Endodermal cell (in vitro differentiated cells): ENCODE data around the gene KBTBD12. TPM values are rescaled to one million over a fixed set of nuclear protein-coding genes. Genes with fewer than 3 reads are reported as not detected.

Source experiments
- DNase-seq: peaks from one replicate; pipeline ENCODE4 v3.0.0-alpha.2; 2017
- H3K27ac ChIP-seq: 2 replicates; pipeline ENCODE4 v1.5.1; 2013; ENCODE audit warnings: mild to moderate bottlenecking, low read depth, low read length, moderate library complexity
- H3K27me3 ChIP-seq: 2 replicates; pipeline ENCODE4 v1.6.1; 2013; ENCODE audit warnings: mild to moderate bottlenecking, low read length, moderate library complexity; ENCODE audit not compliant: insufficient read depth, control insufficient read depth, poor library complexity, severe bottlenecking
- H3K36me3 ChIP-seq: 2 replicates; pipeline ENCODE4 v1.7.0; 2013; ENCODE audit warnings: mild to moderate bottlenecking, low read length, moderate library complexity; ENCODE audit not compliant: control insufficient read depth, insufficient read depth
- H3K4me1 ChIP-seq: one replicate; pipeline ENCODE4 v1.7.0; 2013; ENCODE audit warnings: low read length; ENCODE audit not compliant: control insufficient read depth, insufficient read depth
- H3K4me3 ChIP-seq: 2 replicates; pipeline ENCODE4 v1.5.1; 2013; ENCODE audit warnings: mild to moderate bottlenecking, low read length, moderate library complexity
- H3K9ac ChIP-seq: 2 replicates; pipeline ENCODE4 v1.6.1; 2013; ENCODE audit warnings: mild to moderate bottlenecking, low read length, moderate library complexity; ENCODE audit not compliant: poor library complexity, severe bottlenecking; ENCODE audit errors: extremely low read depth
- H3K9me3 ChIP-seq: 2 replicates; pipeline ENCODE4 v1.6.1; 2013; ENCODE audit warnings: mild to moderate bottlenecking, low read length, moderate library complexity; ENCODE audit not compliant: control insufficient read depth
- H3K27ac Mint-ChIP-seq: 2 replicates; pipeline ENCODE4 v1.8.0; 2020; ENCODE audit warnings: mixed read lengths
- H3K27me3 Mint-ChIP-seq: 2 replicates; pipeline ENCODE4 v1.8.0; 2021; ENCODE audit warnings: mild to moderate bottlenecking, mixed read lengths; ENCODE audit not compliant: insufficient read depth
- H3K36me3 Mint-ChIP-seq: 2 replicates; pipeline ENCODE4 v1.8.0; 2020; ENCODE audit warnings: low read depth, mixed read lengths
- H3K4me1 Mint-ChIP-seq: 2 replicates; pipeline ENCODE4 v1.8.0; 2020; ENCODE audit warnings: mixed read lengths
- H3K4me3 Mint-ChIP-seq: 2 replicates; pipeline ENCODE4 v1.8.0; 2020; ENCODE audit warnings: mild to moderate bottlenecking, moderate library complexity, mixed read lengths
- H3K9me3 Mint-ChIP-seq: 2 replicates; pipeline ENCODE4 v1.8.0; 2020; ENCODE audit warnings: mild to moderate bottlenecking, mixed read lengths
- CTCF ChIP-seq: fragments of 200-600 bp; sonication (generic); conservative IDR thresholded peaks from 2 replicates; pipeline ENCODE4 v1.5.0; 2021; ENCODE audit warnings: antibody characterized with exemption, mild to moderate bottlenecking
- WGBS, 2 experiments: methylation state at CpG; one replicate each; pipeline versions ENCODE4 v1.1.5 to v1.1.7; 2013; ENCODE audit warnings: missing lambda C conversion rate in 2 of 2, mixed read lengths in 1 of 2; ENCODE audit not compliant: insufficient coverage in 1 of 2, insufficient read length in 1 of 2; 5-methylcytosine and 5-hydroxymethylcytosine counted together
- total RNA-seq, 2 donors: library from RNA; stranded (reverse); fragmentation: NEBNext Ultra II Directional in 1 of 2; extraction: Animal tissue kit (Norgen Biotek cat#: 25700) in 1 of 2; gene quantifications; 2 replicates in 1 of 2; 3 replicates in 1 of 2; pipeline ENCODE4 v1.2.1, GENCODE V29; 2021

The KBTBD12 gene
- total RNA-seq, 2 donors from 2014 or later: 0.24 to 0.42 TPM

- no peak for TF ChIP-seq CTCF
Observed at GRCh38 chr3:127884041-127884440, 31.0 kb upstream of the KBTBD12 start.

GRCh38 chr3:127886231-127886955 is 28.6 kb upstream of the KBTBD12 start:
- WGBS, 2 experiments: 90 to 98% methylated on average over 8 to 9 of the region's 9 CpGs
- no peak overlapping the region for H3K27ac Mint-ChIP-seq
- Histone ChIP-seq H3K27ac (no peak overlapping the region), H3K4me3 (no peak overlapping the region), H3K4me1 (no peaks in the 10 kb centered on the region), H3K9ac (no peak overlapping the region), H3K36me3 (no peaks in the 10 kb centered on the region), H3K27me3 (no peaks in the 10 kb centered on the region), H3K9me3 (no peaks in the 10 kb centered on the region)
- H3K36me3 Mint-ChIP-seq: peaks cover 5% of the 10 kb centered on the region
- H3K4me1 Mint-ChIP-seq: no peaks in the 10 kb centered on the region
- TF ChIP-seq CTCF: no peak
- no peak for DNase-seq
- no peak overlapping the region for H3K4me3 Mint-ChIP-seq
- peaks cover 2% of the 10 kb centered on the region for H3K27me3 Mint-ChIP-seq
- peaks cover 15% of the 10 kb centered on the region for H3K9me3 Mint-ChIP-seq

More at GRCh38 chr3:127884041-127884440, 31.0 kb upstream of the KBTBD12 start:
- Histone ChIP-seq H3K9me3 (no peaks in the 10 kb centered on the region), H3K9ac (no peak overlapping the region), H3K4me1 (no peaks in the 10 kb centered on the region), H3K27me3 (no peaks in the 10 kb centered on the region), H3K4me3 (no peak overlapping the region), H3K36me3 (no peaks in the 10 kb centered on the region), H3K27ac (no peak overlapping the region)
- Mint-ChIP-seq H3K4me3 (no peak overlapping the region), H3K36me3 (no peaks in the 10 kb centered on the region), H3K27me3 (peaks cover 3% of the 10 kb centered on the region), H3K27ac (no peak overlapping the region), H3K4me1 (no peaks in the 10 kb centered on the region), H3K9me3 (peaks cover 2% of the 10 kb centered on the region)
- DNase-seq: no peak

DNA sequence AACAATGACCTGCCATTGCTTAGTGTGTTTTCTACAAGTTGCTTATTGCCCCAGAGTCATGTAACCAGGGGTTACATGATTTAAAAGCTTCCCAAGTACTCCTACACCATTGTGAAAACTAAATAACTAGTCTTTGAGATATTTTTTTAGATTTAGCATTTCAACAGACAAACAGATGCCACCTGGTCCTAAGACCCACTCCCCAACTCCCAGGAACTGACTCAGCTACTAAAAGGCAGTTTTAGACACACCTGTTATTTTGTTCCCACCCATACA is 28.1 kb upstream of the KBTBD12 start:
- Histone ChIP-seq H3K9ac (no peak overlapping the region), H3K27ac (no peak overlapping the region), H3K4me1 (no peaks in the 10 kb centered on the region), H3K27me3 (no peaks in the 10 kb centered on the region), H3K9me3 (no peaks in the 10 kb centered on the region), H3K36me3 (no peaks in the 10 kb centered on the region), H3K4me3 (no peak overlapping the region)
- Mint-ChIP-seq H3K4me3 (no peak overlapping the region), H3K27me3 (peaks cover 2% of the 10 kb centered on the region), H3K27ac (no peak overlapping the region), H3K36me3 (peaks cover 5% of the 10 kb centered on the region), H3K4me1 (no peaks in the 10 kb centered on the region), H3K9me3 (peaks cover 15% of the 10 kb centered on the region)
- DNase-seq: no peak
- no peak for TF ChIP-seq CTCF
